ENCODE results near the gene MS4A5.

The MS4A5 gene, protein sequence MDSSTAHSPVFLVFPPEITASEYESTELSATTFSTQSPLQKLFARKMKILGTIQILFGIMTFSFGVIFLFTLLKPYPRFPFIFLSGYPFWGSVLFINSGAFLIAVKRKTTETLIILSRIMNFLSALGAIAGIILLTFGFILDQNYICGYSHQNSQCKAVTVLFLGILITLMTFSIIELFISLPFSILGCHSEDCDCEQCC

DNA sequence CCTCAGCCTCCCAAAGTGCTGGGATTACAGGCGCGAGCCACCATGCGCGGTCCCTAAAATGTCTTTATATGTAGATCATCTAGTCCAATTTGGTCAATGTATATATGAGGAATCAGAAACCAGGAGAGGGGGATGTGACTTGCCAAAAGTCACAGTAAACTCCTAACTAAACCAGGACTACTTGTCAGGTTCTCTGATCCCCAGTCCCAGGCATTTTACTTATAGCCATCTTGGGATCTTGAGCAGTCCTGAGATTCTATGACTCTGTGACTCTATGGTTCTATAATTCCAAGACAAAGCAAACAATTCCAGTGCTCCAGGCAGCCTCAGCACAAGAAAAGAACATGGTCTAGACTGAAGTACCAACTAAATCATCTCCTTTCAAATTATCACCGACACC is at the start of gene MS4A5:
MS4A5 (plus strand) TSS at position 301 of the 400 bp plus-strand sequence. CDS start 103 bp downstream, outside the sequence.
- no peak within 1 kb of the TSS for H3K4me3 ChIP-seq (ENCODE audit: low read depth, low read length)
- TF ChIP-seq, protein P1, sequence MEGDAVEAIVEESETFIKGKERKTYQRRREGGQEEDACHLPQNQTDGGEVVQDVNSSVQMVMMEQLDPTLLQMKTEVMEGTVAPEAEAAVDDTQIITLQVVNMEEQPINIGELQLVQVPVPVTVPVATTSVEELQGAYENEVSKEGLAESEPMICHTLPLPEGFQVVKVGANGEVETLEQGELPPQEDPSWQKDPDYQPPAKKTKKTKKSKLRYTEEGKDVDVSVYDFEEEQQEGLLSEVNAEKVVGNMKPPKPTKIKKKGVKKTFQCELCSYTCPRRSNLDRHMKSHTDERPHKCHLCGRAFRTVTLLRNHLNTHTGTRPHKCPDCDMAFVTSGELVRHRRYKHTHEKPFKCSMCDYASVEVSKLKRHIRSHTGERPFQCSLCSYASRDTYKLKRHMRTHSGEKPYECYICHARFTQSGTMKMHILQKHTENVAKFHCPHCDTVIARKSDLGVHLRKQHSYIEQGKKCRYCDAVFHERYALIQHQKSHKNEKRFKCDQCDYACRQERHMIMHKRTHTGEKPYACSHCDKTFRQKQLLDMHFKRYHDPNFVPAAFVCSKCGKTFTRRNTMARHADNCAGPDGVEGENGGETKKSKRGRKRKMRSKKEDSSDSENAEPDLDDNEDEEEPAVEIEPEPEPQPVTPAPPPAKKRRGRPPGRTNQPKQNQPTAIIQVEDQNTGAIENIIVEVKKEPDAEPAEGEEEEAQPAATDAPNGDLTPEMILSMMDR (IDR thresholded peaks at IDR 0.05; ENCODE audit: low read depth, low read length) = no peak

DNA sequence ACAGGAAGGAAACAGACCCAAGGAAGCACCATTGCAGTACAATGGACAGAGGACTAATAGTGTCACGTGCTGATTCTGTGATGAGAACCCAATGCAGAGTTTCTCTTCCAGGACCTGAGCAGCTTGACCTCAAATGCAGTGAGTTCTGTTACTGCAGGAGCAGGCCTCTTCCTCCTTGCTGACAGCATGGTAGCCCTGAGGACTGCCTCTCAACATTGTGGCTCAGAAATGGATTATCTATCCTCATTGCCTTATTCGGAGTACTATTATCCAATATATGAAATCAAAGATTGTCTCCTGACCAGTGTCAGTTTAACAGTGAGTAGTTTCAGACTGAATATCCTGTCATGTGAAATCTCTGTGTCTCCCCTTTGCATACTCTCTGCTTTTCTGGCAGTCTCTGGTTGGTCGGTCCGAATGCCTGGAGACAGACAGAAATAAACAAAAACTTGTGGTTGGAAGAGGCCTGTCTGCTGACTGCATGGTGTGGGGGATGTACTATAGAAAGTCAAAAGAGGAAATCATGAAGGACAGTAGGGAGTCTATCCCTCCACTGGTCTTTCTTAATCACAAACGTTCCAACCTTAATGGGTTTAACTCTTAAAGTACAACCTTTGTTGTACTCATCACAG is 40.0 kb upstream of the MS4A5 start:
- TF ChIP-seq, protein P1 (IDR thresholded peaks at IDR 0.05; ENCODE audit: low read depth, low read length) = no peak
- no peak overlapping the region for H3K4me3 ChIP-seq (ENCODE audit: low read depth, low read length)

DNA sequence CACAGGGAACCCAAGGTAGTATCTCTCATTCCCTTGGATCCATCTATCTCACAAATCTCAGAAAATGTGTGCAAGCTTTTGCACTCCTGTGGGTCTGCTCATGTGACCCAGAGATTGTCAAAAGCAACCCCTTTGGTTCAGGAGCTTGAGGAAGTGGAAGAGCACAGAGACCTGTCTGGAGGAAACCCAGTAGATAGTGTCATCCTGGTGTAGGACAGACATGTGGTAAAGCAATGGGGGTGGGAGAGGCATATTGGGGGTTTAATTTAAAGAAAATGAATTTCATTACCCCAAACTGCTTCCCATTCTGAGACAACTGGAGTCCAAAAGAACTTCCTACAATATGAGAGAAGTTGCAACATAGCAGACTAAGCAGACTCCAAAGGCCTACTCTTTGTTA is 39.0 kb upstream of the MS4A5 start:
- TF ChIP-seq, protein P1 (IDR thresholded peaks at IDR 0.05; ENCODE audit: low read depth, low read length) = no peak

DNA sequence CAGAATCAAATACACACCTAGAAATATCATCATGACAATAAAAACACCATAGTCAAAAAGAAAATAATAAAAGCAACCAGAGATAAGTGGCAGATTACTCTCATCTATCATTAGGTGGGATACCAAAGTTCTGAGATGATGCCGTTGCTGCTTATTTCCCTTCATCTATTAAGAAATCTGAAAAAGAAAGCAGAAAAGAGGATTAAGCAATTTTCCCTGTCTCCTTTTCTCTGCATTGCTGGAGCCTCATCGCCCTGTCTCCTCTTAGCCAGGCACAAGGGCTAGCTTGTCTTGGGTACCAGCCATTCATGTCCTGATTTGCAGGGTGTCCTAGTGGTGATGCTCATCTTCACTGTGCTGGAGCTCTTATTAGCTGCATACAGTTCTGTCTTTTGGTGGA is 37.0 kb upstream of the MS4A5 start:
- TF ChIP-seq, protein P1 (IDR thresholded peaks at IDR 0.05; ENCODE audit: low read depth, low read length) = no peak

More for the DNA sequence above, 39.0 kb upstream of the MS4A5 start:
- no peak overlapping the region for H3K4me3 ChIP-seq (ENCODE audit: low read depth, low read length)

DNA sequence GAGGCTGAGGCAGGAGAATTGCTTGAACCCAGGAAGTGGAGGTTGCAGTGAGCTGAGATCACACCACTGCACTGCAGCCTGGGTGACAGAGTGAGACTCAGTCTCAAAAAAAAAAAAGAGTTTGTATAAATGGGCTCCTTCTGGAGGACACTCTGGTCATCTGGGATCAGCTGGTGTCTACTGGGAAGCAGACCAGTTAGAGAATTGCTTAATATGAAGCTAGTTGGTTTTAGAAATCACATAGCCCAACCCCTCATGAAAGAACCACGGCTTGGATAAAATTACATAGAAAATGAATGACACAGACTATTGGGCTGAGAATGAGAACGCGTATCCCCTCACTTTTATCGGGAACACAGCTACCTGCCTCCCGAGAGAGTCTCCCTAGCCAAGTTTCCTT is 36.4 kb upstream of the MS4A5 start:
- TF ChIP-seq, protein P1 (IDR thresholded peaks at IDR 0.05; ENCODE audit: low read depth, low read length) = no peak

More for the DNA sequence above, 37.0 kb upstream of the MS4A5 start:
- H3K4me3 ChIP-seq (ENCODE audit: low read depth, low read length) = no peak overlapping the region

DNA sequence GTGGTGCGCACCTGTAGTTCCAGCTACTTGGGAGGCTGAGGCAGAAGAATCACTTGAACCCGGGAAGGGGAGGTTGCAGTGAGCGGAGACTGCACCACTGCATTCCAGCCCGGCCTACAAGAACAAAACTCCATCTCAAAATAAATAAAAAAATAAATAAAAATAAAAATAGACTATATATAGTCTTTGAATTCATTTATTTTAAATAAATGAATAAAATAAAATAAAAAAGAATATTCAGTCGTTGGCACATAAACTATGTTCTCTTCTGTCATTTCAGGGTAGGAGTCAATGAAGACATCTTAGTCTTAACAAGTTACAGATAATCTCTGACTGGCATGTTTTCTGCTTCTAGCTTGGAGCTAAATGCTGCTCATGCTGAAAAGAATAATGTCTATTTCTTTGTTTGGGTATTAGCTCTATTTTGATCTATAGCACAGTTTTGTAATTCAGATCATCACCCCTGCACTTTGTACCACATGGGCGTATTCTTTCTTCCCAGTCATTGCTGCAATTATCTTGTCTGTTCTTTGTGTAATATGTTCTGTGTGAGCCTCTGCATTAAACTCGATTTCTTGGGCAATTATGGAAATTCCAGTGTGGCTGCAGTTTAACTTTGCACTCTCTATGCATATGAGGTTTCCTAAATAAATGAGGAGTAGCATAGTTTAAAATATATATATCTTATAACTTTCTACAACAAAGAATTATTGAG is 34.5 kb upstream of the MS4A5 start:
- TF ChIP-seq, protein P1 (IDR thresholded peaks at IDR 0.05; ENCODE audit: low read depth, low read length) = no peak

More for the DNA sequence above, 36.4 kb upstream of the MS4A5 start:
- H3K4me3 ChIP-seq (ENCODE audit: low read depth, low read length) = no peak overlapping the region

DNA sequence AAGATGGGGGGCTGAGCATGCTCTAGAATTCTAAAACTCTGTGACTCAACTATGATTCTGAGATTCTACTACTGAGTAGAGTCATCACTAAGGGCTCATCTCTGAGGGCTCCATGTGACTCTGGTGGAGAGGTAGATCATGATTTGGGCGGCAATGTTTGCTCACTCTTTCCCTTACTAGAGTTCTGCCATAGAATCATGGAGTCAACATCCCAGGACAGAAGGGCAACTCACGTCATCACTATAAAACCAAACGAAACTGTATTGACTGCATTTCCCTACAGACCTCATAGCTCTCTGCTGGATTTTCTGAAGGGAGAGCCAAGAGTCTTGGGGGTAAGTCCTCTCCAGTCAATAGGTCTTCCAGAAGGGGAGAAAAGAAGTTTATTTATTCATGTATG is 33.0 kb upstream of the MS4A5 start, which contains the start of gene MS4A14:
MS4A14 (plus strand) TSS at position 78 of the 400 bp plus-strand sequence; CDS start at position 198, 120 bp downstream.
- no peak within 1 kb of the TSS for H3K4me3 ChIP-seq (ENCODE audit: low read depth, low read length)
- TF ChIP-seq, protein P1 (IDR thresholded peaks at IDR 0.05; ENCODE audit: low read depth, low read length) = no peak

More for the DNA sequence above, 34.5 kb upstream of the MS4A5 start:
- no peak overlapping the region for H3K4me3 ChIP-seq (ENCODE audit: low read depth, low read length)
